WTC11 (cell line): ENCODE measurements around the gene OR4F15.

ENCODE experiments used
- ELF4 ChIP-seq: sonication (generic); formaldehyde crosslinking; IDR thresholded peaks from 2 replicates; pipeline ENCODE4 v1.8.1; 2022; ENCODE audit warnings: low read depth, mild to moderate bottlenecking, moderate library complexity, missing genetic modification reagents
- NR3C1 ChIP-seq: sonication (generic); formaldehyde crosslinking; conservative IDR thresholded peaks from 2 replicates; pipeline ENCODE4 v1.8.1; 2023; ENCODE audit warnings: low read depth, mild to moderate bottlenecking, missing genetic modification reagents
- TF ChIP-seq, protein P1 (sequence below): fragments of 200-600 bp; IDR thresholded peaks from 2 replicates; pipeline ENCODE4 v1.8.0; 2022; ENCODE audit warnings: antibody characterized with exemption

DNA sequence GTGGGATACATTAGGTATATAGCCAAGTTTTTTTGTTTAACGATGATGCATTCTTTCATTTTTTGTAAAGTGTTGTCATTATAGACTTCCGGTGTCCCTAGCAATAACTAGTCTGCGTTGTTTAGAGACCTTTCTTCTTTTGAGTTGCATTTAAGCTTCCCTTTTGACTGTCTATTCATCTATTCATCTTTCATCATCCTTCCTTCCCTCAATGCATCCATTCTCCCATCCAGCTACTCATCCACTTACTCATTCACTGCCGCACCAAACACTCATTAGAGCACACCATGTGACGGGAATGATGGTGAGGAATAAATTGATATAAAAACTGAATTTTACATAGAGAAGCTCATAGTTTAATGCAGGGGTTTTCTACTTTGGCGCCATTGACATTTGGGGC is 32.9 kb downstream of the OR4F15 start:
- TF ChIP-seq ELF4 (CRISPR knock-in tag) (no peak), NR3C1 (no peak)
- TF ChIP-seq, protein P1, sequence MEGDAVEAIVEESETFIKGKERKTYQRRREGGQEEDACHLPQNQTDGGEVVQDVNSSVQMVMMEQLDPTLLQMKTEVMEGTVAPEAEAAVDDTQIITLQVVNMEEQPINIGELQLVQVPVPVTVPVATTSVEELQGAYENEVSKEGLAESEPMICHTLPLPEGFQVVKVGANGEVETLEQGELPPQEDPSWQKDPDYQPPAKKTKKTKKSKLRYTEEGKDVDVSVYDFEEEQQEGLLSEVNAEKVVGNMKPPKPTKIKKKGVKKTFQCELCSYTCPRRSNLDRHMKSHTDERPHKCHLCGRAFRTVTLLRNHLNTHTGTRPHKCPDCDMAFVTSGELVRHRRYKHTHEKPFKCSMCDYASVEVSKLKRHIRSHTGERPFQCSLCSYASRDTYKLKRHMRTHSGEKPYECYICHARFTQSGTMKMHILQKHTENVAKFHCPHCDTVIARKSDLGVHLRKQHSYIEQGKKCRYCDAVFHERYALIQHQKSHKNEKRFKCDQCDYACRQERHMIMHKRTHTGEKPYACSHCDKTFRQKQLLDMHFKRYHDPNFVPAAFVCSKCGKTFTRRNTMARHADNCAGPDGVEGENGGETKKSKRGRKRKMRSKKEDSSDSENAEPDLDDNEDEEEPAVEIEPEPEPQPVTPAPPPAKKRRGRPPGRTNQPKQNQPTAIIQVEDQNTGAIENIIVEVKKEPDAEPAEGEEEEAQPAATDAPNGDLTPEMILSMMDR: no peak
